Hindlimb muscle (tissue), 1 donor: ENCODE measurements around the gene TTC9B. TPM values are rescaled to one million over a fixed set of nuclear protein-coding genes. Genes with fewer than 3 reads are reported as not detected.

Experiments
- DNase-seq: peaks from one replicate; pipeline ENCODE4 v3.0.0-alpha.2; 2013
- polyA plus RNA-seq: library from polyadenylated mRNA; unstranded; fragments of 120-200 nt; gene quantifications from one replicate; pipeline ENCODE4 v1.2.1, GENCODE V29; 2013; ENCODE audit not compliant: insufficient read length

The TTC9B gene
- polyA plus RNA-seq, 1 donor = not detected

DNA sequence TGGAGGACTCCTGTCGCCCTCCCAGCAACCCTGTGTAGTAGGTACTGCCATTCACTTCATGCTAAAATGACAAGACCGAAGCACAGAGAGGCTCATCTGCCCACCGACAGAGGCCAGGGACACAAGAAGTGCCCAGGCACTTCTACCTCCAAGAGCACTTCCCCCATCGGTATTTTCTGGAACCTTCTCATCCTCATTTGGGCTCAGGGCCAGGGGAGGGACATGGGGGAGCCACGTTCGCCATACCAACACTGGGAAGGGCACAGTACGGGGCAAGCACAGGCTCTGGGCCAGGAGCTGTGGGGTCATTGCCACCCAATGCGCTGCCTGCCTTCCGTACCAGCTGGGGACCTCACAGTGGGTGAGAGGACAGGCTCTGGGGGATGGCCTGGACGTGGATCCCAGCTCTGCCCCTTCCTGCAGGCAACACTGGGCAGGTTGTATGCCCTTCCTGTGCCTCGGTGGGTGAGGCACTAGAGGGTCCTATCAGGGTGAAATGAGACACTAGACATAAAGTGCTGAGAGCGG, 29.6 kb upstream of the TTC9B start:
- no peak for DNase-seq

DNA sequence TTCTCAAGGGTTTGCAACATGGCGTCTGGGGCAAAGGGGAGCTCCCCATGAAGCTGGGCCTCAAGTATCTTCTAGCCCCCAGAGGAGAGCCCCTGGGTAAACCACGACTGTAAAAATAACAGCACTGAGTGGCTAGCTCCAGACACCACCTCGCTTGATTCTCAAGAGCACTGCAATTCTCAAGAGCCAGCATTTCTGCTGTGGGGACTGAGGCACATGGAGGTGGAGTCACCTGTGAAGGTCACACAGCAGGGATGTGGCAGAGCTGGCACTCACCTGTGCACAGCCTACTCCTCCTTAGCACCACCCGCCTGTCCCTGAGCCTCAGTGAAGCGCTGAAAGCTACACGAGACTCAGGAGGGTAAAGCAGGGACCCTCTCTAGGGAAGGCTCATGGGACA, 29.0 kb upstream of the TTC9B start:
- no peak for DNase-seq

- no peak for DNase-seq
Observed at GRCh38 chr19:40246292-40247073, 28.3 kb upstream of the TTC9B start.

- no peak for DNase-seq
Observed at GRCh38 chr19:40245506-40246128, 27.4 kb upstream of the TTC9B start.

GRCh38 chr19:40244579-40245317, 26.6 kb upstream of the TTC9B start:
- no peak for DNase-seq

DNA sequence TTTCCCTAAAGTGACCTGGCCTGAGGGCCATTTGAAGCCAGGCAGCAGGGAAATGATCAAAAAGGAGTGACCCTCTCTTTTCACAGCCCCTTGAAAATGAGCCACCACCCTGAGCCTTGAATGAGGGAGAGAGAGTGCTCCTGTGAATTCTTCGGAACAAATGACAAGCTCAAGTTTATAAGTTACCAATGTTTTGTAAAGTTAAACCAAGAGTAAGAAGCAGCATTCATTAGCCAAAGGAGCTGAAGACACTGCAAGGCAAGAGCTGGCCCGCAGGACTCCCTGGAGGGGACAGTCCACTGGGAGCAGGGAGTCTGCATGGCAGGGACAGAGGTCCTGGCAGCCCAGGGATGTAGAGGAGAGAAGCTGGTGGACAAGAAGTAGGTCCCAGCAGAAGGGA, 25.0 kb upstream of the TTC9B start:
- DNase-seq = no peak

DNA sequence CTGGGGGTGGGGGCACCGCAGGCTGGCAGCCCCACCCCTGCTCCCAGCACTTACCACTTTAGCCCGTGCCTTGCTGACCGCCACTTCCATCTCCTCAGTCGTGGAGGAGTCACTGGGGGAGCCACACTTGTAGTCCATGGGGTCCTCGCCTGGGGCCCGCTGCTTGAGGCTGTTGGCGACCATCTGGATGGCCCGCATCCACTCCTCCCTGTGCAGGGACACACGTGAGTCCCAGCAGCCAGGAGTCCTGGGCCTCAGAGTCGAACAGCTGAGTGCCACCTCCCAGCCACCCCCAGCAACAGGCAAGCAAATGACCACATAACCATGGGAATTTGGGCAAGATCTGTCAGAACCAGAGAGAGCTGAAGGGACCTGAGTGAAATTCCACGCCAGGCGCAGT, 24.3 kb upstream of the TTC9B start:
- DNase-seq = no peak

DNA sequence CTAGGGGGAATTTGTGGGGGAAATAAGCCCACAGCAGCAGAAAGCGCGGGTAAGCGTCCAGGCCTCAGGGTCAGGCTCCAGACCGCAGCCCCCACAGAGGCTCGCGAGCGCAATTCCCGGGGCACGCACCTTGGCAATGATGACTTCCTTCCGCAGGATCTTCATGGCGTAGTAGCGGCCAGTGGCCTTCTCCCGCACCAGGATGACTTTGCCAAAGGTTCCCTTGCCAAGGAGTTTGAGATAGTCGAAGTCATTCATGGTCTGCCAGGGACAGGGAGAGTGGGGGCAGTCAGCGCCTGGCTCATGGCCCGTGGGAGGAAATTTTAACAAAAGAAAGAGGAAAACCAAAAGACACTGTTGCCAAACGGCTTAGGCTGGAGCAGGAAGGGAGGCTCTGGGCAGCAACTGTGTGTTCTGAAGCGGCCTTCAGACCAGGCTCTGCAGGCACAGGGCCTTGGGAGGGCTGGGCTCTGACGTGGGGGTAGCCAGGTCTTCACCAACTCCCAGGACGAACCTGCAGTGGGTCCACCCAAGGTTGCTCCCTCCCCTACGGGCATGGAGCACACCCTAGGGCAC, 23.7 kb upstream of the TTC9B start:
- DNase-seq = no peak

DNA sequence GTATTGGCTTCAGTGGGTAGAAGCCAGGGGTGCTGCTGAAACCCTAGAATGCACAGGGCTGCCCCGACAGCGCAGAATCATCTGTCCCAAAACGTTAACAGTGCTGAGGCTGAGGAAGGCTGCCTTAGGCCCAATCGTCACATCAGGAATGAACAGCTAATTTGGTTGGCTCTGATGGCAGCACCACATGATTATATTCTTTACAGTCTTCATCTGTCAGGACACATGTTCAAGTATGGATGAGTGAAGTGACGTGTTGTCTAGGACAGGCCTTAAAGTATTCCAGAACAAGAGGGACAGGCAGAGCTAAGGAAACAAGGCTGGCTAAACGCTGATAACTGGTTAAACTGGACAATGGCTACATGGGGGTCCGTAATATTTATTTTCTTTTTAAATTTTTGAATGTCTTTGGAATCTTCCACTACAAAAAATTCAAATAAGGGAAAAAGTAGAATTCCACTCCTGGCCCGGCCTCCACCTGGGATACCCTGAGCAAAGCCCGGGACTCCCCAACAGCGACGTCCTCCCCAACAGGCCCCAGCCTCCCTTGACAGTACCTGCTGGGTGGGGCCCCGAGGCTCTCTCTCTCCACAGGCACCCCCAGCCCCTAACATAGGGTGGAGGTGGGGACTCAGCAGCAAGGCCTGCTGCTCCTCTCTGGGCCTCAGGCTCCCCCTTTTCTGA, 23.1 kb upstream of the TTC9B start:
- DNase-seq = no peak

- no peak for DNase-seq
Observed at GRCh38 chr19:40240332-40240731, 22.1 kb upstream of the TTC9B start.

- DNase-seq = no peak
Observed at GRCh38 chr19:40239415-40240226, 21.4 kb upstream of the TTC9B start.

GRCh38 chr19:40238775-40239174, 20.6 kb upstream of the TTC9B start:
- DNase-seq = no peak

DNA sequence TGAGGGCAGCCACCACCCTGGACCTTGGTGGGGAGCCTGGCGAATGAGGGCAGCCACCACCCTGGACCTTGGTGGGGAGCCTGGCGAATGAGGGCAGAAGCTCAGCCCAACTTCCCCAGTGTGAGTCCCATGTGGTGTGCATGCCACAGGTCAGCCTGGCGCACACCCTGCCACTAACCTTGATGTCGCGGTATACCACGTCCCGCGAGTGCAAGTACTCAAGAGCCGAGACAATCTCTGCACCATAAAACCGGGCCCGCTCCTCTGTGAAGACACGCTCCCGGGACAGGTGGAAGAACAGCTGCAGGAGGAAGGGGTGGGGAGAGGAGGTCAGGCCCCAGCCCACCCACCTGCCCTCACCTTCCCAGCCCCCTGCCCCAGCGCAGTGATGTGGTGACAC, 19.6 kb upstream of the TTC9B start:
- no peak for DNase-seq

GRCh38 chr19:40236366-40236765, 18.2 kb upstream of the TTC9B start:
- DNase-seq = no peak

GRCh38 chr19:40236026-40236355, 17.8 kb upstream of the TTC9B start:
- no peak for DNase-seq

- DNase-seq = no peak
Observed at GRCh38 chr19:40235238-40236025, 17.2 kb upstream of the TTC9B start.

DNA sequence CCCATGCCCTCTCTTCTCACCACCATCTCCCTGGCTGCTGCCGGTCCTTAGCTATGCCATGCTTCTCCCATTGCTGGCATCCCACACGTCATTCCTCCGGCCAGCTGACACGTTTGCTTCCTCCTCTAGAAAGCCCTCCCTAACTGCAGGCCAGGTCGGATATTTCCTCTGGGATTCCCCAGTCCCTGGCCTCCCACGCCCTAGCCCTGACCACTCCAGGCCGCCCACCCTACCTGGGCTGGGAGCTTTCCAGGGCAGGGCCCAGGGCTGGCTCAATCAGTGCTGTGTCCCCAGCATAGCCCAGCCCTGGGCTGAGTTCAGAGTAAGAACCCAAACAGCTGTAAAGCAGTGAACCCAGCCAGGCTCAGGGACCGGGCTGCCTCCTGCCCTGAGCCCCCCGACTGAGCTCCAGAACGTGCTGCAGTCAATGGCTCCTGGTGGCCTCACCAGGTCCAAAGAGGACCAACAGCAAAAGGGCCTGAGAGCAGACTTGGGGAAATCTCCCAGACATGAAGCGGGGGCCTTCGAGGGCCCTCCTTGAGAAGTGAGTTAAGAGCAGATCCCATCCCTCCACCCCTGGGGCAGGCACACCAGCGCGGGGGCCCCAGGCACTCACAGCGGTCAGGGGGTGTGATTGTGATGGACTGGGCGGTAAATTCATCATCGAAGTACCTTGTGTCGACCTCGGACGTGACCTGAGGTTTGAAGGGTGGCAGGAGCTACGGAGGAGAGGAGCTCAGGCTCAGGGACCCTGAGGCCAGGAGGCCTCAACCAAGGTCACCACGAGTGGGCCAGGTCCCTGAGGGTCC, 16.4 kb upstream of the TTC9B start:
- DNase-seq = no peak

- no peak for DNase-seq
Observed at GRCh38 chr19:40233811-40234389, 15.7 kb upstream of the TTC9B start.

GRCh38 chr19:40232949-40233810, 15.0 kb upstream of the TTC9B start:
- DNase-seq = no peak
